T-cell (primary cell): Measurements from ENCODE around the gene CXCL10. TPM values are rescaled to one million over a fixed set of nuclear protein-coding genes. Genes with fewer than 3 reads are reported as not detected.

Experiments
- ATAC-seq, 4 experiments: fragments of 200-7000 bp in 3 of 4; fragments of 150-1000 bp in 1 of 4; cut with Tn5 transposase; replicated peaks in 1 of 4; 1 replicate in 3 of 4; 2 replicates in 1 of 4; pipeline ENCODE4 v1.10.0; 2021; ENCODE audit warnings: moderate library complexity in 3 of 4, mild to moderate bottlenecking in 2 of 4, moderate number of reproducible peaks in 1 of 4
- CTCF ChIA-PET, 2 donors: fragments of 300-600 bp; sonication (Branson Sonifier 250); formaldehyde crosslinking; loops; one replicate each; lab custom pipeline; 2022; ENCODE audit warnings: antibody characterized with exemption in 2 of 2; lab: Charles Lee
- POLR2A ChIA-PET, 2 donors: fragments of 300-600 bp; sonication (Branson Sonifier 250); formaldehyde crosslinking; loops; one replicate each; lab custom pipeline; 2022; ENCODE audit warnings: antibody characterized with exemption in 2 of 2; lab: Charles Lee
- DNase-seq, 35 experiments: peaks; one replicate each; pipeline versions ENCODE4 v3.0.0 to v3.0.0-alpha.2; 2013 to 2023
- H3K27ac ChIP-seq: one replicate; pipeline ENCODE4 v1.5.1; 2013; ENCODE audit warnings: low read length
- H3K27me3 ChIP-seq, 2 experiments: replicated peaks in 1 of 2; 1 replicate in 1 of 2; 2 replicates in 1 of 2; pipeline versions ENCODE4 v1.6.1 to v1.7.0; 2013; ENCODE audit warnings: low read length in 1 of 2, mixed read lengths in 1 of 2; ENCODE audit not compliant: control insufficient read depth in 2 of 2, insufficient read depth in 2 of 2; ENCODE audit errors: extremely low read depth in 1 of 2
- H3K36me3 ChIP-seq, 2 donors: 1 replicate in 1 of 2; 2 replicates in 1 of 2; pipeline versions ENCODE4 v1.6.1 to v1.7.0; 2013; ENCODE audit warnings: low read length in 1 of 2; ENCODE audit not compliant: control insufficient read depth in 2 of 2, insufficient read depth in 1 of 2; ENCODE audit errors: extremely low read depth in 1 of 2
- H3K4me1 ChIP-seq, 2 experiments: 1 replicate in 1 of 2; 2 replicates in 1 of 2; pipeline versions ENCODE4 v1.6.1 to v1.7.0; 2013; ENCODE audit warnings: low read length in 2 of 2, mixed read lengths in 1 of 2; ENCODE audit not compliant: insufficient read depth in 2 of 2, control insufficient read depth in 1 of 2; ENCODE audit errors: extremely low read depth in 1 of 2
- H3K4me3 ChIP-seq, 2 donors: 1 replicate in 1 of 2; 2 replicates in 1 of 2; pipeline versions ENCODE4 v1.5.1 to v1.7.0; 2013; ENCODE audit warnings: mild to moderate bottlenecking in 2 of 2, low read length in 1 of 2, moderate library complexity in 1 of 2; ENCODE audit not compliant: control insufficient read depth in 1 of 2; ENCODE audit errors: extremely low read depth in 1 of 2
- H3K9me3 ChIP-seq: 2 replicates; pipeline ENCODE4 v1.7.0; 2013
- H3K27ac Mint-ChIP-seq, 2 donors: one replicate each; pipeline ENCODE4 v1.8.0; 2020 to 2021; ENCODE audit warnings: mild to moderate bottlenecking in 2 of 2, mixed read lengths in 2 of 2
- H3K27me3 Mint-ChIP-seq, 2 donors: one replicate each; pipeline ENCODE4 v1.8.0; 2021 to 2022; ENCODE audit warnings: mixed read lengths in 2 of 2
- H3K36me3 Mint-ChIP-seq: one replicate; pipeline ENCODE4 v1.8.0; 2021; ENCODE audit warnings: mixed read lengths
- H3K4me1 Mint-ChIP-seq, 3 donors: one replicate each; pipeline ENCODE4 v1.8.0; 2020 to 2022; ENCODE audit warnings: mixed read lengths in 3 of 3, mild to moderate bottlenecking in 1 of 3
- H3K4me3 Mint-ChIP-seq, 3 donors: one replicate each; pipeline ENCODE4 v1.8.0; 2020 to 2022; ENCODE audit warnings: mild to moderate bottlenecking in 3 of 3, mixed read lengths in 3 of 3, moderate library complexity in 3 of 3
- H3K9me3 Mint-ChIP-seq, 3 donors: one replicate each; pipeline ENCODE4 v1.8.0; 2020 to 2022; ENCODE audit warnings: mixed read lengths in 3 of 3
- WGBS: methylation state at CpG from one replicate; pipeline ENCODE4 v1.1.5; 2013; ENCODE audit warnings: missing lambda C conversion rate; ENCODE audit not compliant: insufficient coverage; 5-methylcytosine and 5-hydroxymethylcytosine counted together
- total RNA-seq, 35 experiments: library from RNA in 6 of 35; stranded (reverse) in 6 of 35; fragments of 120-200 nt in 1 of 35; gene quantifications; one replicate each; pipeline versions ENCODE4 v1.2.1 to v1.2.4 and lab custom pipeline; 2013 to 2026

CXCL10 gene
- total RNA-seq, 5 donors from 2014 or later (not counting 1 experiment from before 2014, with no cell fraction given) = not detected

GRCh38 chr4:76036855-76037254 is 13.6 kb upstream of the CXCL10 start:
- DNase-seq (no peak), ATAC-seq (no peak)
- H3K4me3 ChIP-seq = no peak overlapping the region
- no peaks in the 10 kb centered on the region for H3K4me1 ChIP-seq
- H3K27ac ChIP-seq = no peak overlapping the region
- no peak overlapping the region for H3K4me3 Mint-ChIP-seq
- 80% methylated on average over 2 of the region's 3 CpGs for WGBS
- peaks cover 0 to 3% of the 10 kb centered on the region in 2 donors for H3K27me3 Mint-ChIP-seq
- no peak overlapping the region for H3K27ac Mint-ChIP-seq
- no peaks in the 10 kb centered on the region for H3K4me1 Mint-ChIP-seq
- no peaks in the 10 kb centered on the region for H3K36me3 Mint-ChIP-seq
- CTCF ChIA-PET = interaction anchor here (1.2 kb wide), 2 partner anchors 17 to 22 kb away, joined by 3 read pairs; no protein-coding TSS in a partner anchor
- H3K36me3 ChIP-seq = no peaks in the 10 kb centered on the region
- no peaks in the 10 kb centered on the region for H3K9me3 Mint-ChIP-seq
- POLR2A ChIA-PET = no interaction called here
- no peaks in the 10 kb centered on the region for H3K9me3 ChIP-seq
- H3K27me3 ChIP-seq = no peaks in the 10 kb centered on the region

- POLR2A ChIA-PET = no interaction called here
- ATAC-seq (no peak), DNase-seq (no peak)
- H3K27ac ChIP-seq = no peak within 1 kb of the TSS
- Mint-ChIP-seq H3K36me3 (no peaks in the 10 kb centered on the region), H3K27me3 (peaks cover 0 to 2% of the 10 kb centered on the region in 2 donors), H3K9me3 (no peaks in the 10 kb centered on the region), H3K27ac (no peak within 1 kb of the TSS), H3K4me1 (no peaks in the 10 kb centered on the region), H3K4me3 (no peak within 1 kb of the TSS)
- CTCF ChIA-PET = interaction anchor here (0.9 to 1.2 kb wide), 3 partner anchors 23 to 40 kb away, joined by 3 read pairs; no protein-coding TSS in a partner anchor
- no peaks in the 10 kb centered on the region for H3K9me3 ChIP-seq
- H3K36me3 ChIP-seq = no peaks in the 10 kb centered on the region
- no peak within 1 kb of the TSS for H3K4me3 ChIP-seq
- WGBS = no CpG with 5 or more reads among the region's 2 CpGs
- no peaks in the 10 kb centered on the region for H3K4me1 ChIP-seq
- no peaks in the 10 kb centered on the region for H3K27me3 ChIP-seq
Measured at GRCh38 chr4:76035799-76036380, 12.6 kb upstream of the CXCL10 start, which contains the start of gene CXCL11. CXCL11 (minus strand) TSS chr4:76036070; CDS start chr4:76035987, 83 bp downstream.

- H3K27me3 Mint-ChIP-seq = no peaks in the 10 kb centered on the region
- Histone ChIP-seq H3K27ac (no peak overlapping the region), H3K4me1 (no peaks in the 10 kb centered on the region), H3K36me3 (no peaks in the 10 kb centered on the region), H3K4me3 (no peak overlapping the region), H3K9me3 (no peaks in the 10 kb centered on the region), H3K27me3 (no peaks in the 10 kb centered on the region)
- ChIA-PET POLR2A (no interaction called here), CTCF (interaction anchor here in 1 of 2 donors (1.0 kb wide), 1 partner anchor 39 kb away, joined by 3 read pairs; no protein-coding TSS in a partner anchor)
- ATAC-seq (no peak), DNase-seq (no peak)
- H3K27ac Mint-ChIP-seq = no peak overlapping the region
- no peaks in the 10 kb centered on the region for H3K36me3 Mint-ChIP-seq
- no peak overlapping the region for H3K4me3 Mint-ChIP-seq
- H3K9me3 Mint-ChIP-seq = no peaks in the 10 kb centered on the region
- 40% methylated on average over 1 of the region's 3 CpGs for WGBS
- H3K4me1 Mint-ChIP-seq = no peaks in the 10 kb centered on the region
Measured at GRCh38 chr4:76035141-76035540, 11.8 kb upstream of the CXCL10 start.

GRCh38 chr4:76029300-76029699 is 6.0 kb upstream of the CXCL10 start:
- WGBS = 100% methylated on average over 1 of the region's 2 CpGs
- peaks cover 0 to 2% of the 10 kb centered on the region in 2 experiments for H3K4me1 ChIP-seq
- Mint-ChIP-seq H3K36me3 (no peaks in the 10 kb centered on the region), H3K4me1 (peaks cover 15 to 20% (median 18%) of the 10 kb centered on the region in 3 donors), H3K9me3 (no peaks in the 10 kb centered on the region), H3K27ac (no peak overlapping the region), H3K27me3 (no peaks in the 10 kb centered on the region), H3K4me3 (no peak overlapping the region)
- no peaks in the 10 kb centered on the region for H3K9me3 ChIP-seq
- DNase-seq (no peak), ATAC-seq (no peak)
- H3K27ac ChIP-seq = no peak overlapping the region
- H3K4me3 ChIP-seq = no peak overlapping the region
- H3K27me3 ChIP-seq = no peaks in the 10 kb centered on the region
- no peaks in the 10 kb centered on the region for H3K36me3 ChIP-seq
- ChIA-PET CTCF (no interaction called here), POLR2A (no interaction called here)

- DNase-seq (peak in 1 of 35 experiments; percentile 40), ATAC-seq (peak in 2 of 4 experiments; percentile 27 to 69)
- peak overlapping the region; percentile 50 for H3K27ac Mint-ChIP-seq
- Histone ChIP-seq H3K4me1 (peaks cover 0 to 2% of the 10 kb centered on the region in 2 experiments), H3K9me3 (no peaks in the 10 kb centered on the region), H3K4me3 (no peak overlapping the region), H3K27me3 (no peaks in the 10 kb centered on the region), H3K36me3 (no peaks in the 10 kb centered on the region), H3K27ac (no peak overlapping the region)
- WGBS = 7% methylated on average over 5 of the region's 6 CpGs
- H3K4me1 Mint-ChIP-seq = peaks cover 23 to 30% (median 24%) of the 10 kb centered on the region in 3 donors
- no peaks in the 10 kb centered on the region for H3K36me3 Mint-ChIP-seq
- no peaks in the 10 kb centered on the region for H3K27me3 Mint-ChIP-seq
- POLR2A ChIA-PET = no interaction called here
- peak overlapping the region; percentile 17 to 68 (median 66) for H3K4me3 Mint-ChIP-seq
- CTCF ChIA-PET = no interaction called here
- no peaks in the 10 kb centered on the region for H3K9me3 Mint-ChIP-seq
Measured at GRCh38 chr4:76028350-76028765, 5.1 kb upstream of the CXCL10 start.

- DNase-seq (no peak), ATAC-seq (no peak)
- Histone ChIP-seq H3K4me3 (no peak overlapping the region), H3K4me1 (peaks cover 0 to 2% of the 10 kb centered on the region in 2 experiments), H3K27me3 (no peaks in the 10 kb centered on the region), H3K27ac (no peak overlapping the region), H3K36me3 (no peaks in the 10 kb centered on the region), H3K9me3 (no peaks in the 10 kb centered on the region)
- Mint-ChIP-seq H3K4me3 (peak overlapping the region in 1 of 3 donors; percentile 9), H3K9me3 (no peaks in the 10 kb centered on the region), H3K36me3 (no peaks in the 10 kb centered on the region), H3K27me3 (no peaks in the 10 kb centered on the region), H3K27ac (no peak overlapping the region), H3K4me1 (peaks cover 23 to 38% (median 28%) of the 10 kb centered on the region in 3 donors)
- ChIA-PET POLR2A (no interaction called here), CTCF (interaction anchor here in 1 of 2 donors (0.7 kb wide), 1 partner anchor 29 kb away, joined by 3 read pairs; no protein-coding TSS in a partner anchor)
- 47% methylated on average over 4 of the region's 4 CpGs for WGBS
Measured at GRCh38 chr4:76024065-76024464, 768 bp upstream of the CXCL10 start.
